ENCODE results near the gene IFNL3.
"Not testable (repeated sequence)": the region's sequence is repeated elsewhere in the genome, so short reads cannot be mapped to it uniquely, and the experiment has no call there.

IFNL3 gene

GRCh38 chr19:39253374-39254149 is 8.8 kb upstream of the IFNL3 start:
- DNase-seq (ENCODE audit: low read depth) = no peak

- DNase-seq (ENCODE audit: low read depth) = no peak
These were observed 7.7 kb upstream of the IFNL3 start for GRCh38 chr19:39252458-39252857.

- DNase-seq (ENCODE audit: low read depth) = no peak
These were observed 7.0 kb upstream of the IFNL3 start for GRCh38 chr19:39251846-39252245.

DNA sequence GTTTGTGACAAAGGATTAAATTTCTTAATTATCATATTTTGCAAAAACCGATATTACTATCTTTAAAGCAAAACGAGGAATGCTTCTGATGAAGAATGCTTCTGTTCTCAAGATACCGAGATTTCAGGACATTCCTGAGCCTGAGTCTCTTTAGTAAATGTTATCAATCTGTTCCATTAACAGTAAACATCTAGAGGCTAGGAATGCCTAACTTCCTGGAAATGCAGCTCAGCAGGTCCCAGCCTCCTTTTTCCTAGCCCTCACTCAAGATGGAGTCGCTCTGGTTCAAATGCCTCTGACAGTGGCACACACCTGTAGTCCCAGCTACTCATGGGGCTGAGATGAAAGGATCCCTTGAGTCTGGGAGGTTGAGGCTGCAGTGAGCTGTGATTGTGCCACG is 6.3 kb upstream of the IFNL3 start:
- no peak for DNase-seq (ENCODE audit: low read depth)

- no peak for DNase-seq (ENCODE audit: low read depth)
These were observed 4.0 kb upstream of the IFNL3 start, which contains the start of gene IFNL4 for GRCh38 chr19:39248806-39249205. Gene IFNL4 (minus strand): TSS chr19:39248856.

- no peak for DNase-seq (ENCODE audit: low read depth)
These were observed 3.2 kb upstream of the IFNL3 start for GRCh38 chr19:39247701-39248664.

DNA sequence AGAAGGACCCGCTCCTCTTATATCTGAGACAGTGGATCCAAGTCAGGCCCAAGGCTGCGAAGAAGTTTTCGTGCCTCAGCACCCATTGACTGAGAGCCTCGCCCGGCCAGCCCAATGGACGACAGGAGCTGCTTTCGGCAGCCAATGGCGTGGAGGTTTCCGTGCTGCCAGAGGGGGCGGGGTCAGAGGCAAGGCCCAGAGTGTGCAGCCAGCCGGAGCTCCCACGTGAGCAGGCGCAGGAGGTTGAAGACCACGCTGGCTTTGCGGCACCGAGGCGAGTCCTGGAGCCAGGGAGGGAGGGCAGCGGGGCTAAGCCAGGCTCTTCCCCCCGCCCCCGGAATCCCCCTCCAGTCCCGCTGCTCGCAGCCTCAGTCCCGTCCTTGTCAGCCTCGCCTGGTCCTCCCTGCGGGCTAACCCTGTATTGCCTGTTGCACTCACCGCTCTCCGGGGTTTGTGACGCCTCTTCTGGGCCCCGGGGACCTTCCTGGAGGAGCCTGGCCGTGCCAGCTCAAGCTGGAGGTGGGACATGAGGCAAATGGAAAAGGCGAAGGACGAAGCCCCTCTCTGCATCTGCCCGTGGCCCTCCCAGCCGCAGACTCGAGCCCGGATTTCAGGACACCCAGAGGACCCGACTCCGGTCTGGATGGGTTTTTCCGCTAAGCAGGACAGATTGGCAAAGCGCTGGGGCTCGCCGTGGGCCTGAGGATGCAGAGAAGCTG is 2.3 kb upstream of the IFNL3 start:
- DNase-seq (ENCODE audit: low read depth) = no peak

GRCh38 chr19:39245166-39245565 is 360 bp upstream of the IFNL3 start:
- not testable (repeated sequence) for DNase-seq (ENCODE audit: low read depth)

- DNase-seq (ENCODE audit: low read depth) = not testable (repeated sequence)
These were observed 1.1 kb downstream of the IFNL3 start for GRCh38 chr19:39243741-39244140.

- DNase-seq (ENCODE audit: low read depth) = no peak
These were observed 4.4 kb downstream of the IFNL3 start for GRCh38 chr19:39240421-39240820.

DNA sequence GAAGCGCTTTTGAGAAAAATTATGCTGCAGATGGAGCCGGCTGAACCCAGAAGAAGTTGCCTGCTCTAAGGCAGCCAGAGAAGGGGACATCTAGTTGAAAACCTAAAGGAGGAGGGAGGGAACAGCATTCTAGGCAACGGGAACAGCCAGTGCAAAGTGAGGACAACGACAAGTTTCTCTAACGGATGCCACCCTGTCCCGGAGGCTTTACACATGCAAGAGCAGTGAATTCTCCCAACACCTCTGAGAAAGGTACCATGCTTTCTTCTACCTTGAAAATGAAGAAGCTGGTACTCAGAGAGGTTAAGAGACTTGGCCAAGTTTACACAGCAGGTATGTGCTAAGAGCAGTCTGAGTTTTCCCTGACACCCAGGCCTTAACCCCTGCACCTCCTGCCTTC is 5.9 kb downstream of the IFNL3 start:
- no peak for DNase-seq (ENCODE audit: low read depth)

- no peak for DNase-seq (ENCODE audit: low read depth)
These were observed 6.6 kb downstream of the IFNL3 start for GRCh38 chr19:39238209-39238608.

GRCh38 chr19:39237200-39238184 is 7.3 kb downstream of the IFNL3 start:
- no peak for DNase-seq (ENCODE audit: low read depth)

- no peak for DNase-seq (ENCODE audit: low read depth)
These were observed 8.3 kb downstream of the IFNL3 start for GRCh38 chr19:39236527-39236926.

- DNase-seq (ENCODE audit: low read depth) = no peak
These were observed 12.1 kb downstream of the IFNL3 start for GRCh38 chr19:39232708-39233107.

DNA sequence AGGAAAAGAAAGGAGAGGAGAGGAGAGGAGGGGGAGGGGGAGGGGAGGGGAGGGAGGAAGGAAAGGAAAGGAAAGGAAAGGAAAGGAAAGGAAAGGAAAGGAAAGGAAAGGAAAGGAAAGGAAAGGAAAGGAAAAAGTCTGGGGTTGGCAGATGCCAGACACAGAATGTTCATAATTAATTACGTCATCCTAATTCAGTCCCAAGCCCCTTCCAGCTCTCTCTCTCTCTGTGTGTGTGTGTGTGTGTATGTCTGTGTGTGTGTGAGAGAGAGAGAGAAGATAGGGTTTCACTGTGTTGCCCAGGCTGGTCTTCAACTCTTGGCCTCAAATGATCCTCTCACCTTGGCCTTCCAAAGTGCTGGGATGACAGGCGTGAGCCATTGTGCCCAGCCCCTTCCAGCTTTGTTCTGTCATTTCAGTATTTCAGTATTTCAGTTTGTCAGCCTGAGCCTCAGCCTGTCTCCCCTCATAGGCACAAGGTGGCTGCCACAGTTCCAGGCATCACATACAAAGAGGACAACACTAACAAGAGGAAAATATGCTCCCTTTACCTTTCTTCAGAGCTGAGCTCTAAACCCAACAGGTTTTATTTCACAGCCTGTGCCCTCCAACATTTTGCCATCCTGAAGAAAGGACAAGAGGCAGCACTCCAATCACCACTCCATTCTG is 14.6 kb downstream of the IFNL3 start:
- DNase-seq (ENCODE audit: low read depth) = no peak

DNA sequence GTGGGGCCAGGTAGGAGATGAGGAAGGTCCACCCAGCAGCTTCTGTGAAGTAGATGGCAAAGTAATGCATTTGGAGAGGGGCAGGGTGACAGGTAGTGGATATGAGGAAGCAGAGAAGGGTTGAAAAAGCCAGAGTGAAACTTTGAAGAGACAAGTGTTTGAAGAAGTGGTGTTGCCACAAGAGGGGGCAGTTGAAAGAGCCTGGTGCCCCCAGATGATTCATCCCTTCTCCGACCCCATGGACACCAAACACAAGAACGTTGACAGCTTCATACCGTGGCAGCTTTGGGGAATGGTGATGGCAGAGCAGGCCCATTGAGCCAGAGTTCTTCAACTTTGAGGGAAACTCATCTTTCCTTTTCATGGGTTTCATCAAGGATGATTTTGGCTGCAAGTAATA is 19.9 kb downstream of the IFNL3 start:
- no peak for DNase-seq (ENCODE audit: low read depth)

- no peak for DNase-seq (ENCODE audit: low read depth)
These were observed 21.0 kb downstream of the IFNL3 start for GRCh38 chr19:39223703-39224279.

DNA sequence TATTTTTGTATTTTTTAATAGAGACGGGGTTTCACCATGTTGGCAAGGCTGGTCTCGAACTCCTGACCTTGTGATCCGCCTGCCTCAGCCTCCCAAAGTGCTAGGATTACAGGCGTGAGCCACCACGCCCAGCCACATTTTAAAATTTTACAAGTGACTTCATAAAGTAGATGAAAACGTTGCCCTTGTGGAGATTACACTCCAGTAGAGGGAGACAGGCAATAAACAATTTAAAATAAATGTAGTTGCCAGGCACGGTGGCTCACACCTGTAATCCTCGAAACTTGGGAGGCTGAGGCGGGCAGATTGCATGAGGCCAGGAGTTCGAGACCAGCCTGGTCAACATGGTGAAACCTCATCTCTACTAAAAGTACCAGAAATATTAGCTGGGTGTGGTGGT is 25.7 kb downstream of the IFNL3 start:
- DNase-seq (ENCODE audit: low read depth) = not testable (repeated sequence)

Measured in non-pigmented ciliary epithelial cell (primary cell).